Pulmonary artery endothelial cell (primary cell): Measurements from ENCODE around the gene CSF2. TPM values are rescaled to one million over a fixed set of nuclear protein-coding genes. Genes with fewer than 3 reads are reported as not detected.
"Not testable (repeated sequence)": the region's sequence is repeated elsewhere in the genome, so short reads cannot be mapped to it uniquely, and the experiment has no call there.

Source experiments
- DNase-seq: peaks from one replicate; pipeline ENCODE4 v3.0.0-alpha.2; 2011; ENCODE audit warnings: low read depth, low spot score
- total RNA-seq: library from RNA; depleted of rRNA; stranded (reverse); fragments of >200 nt; gene quantifications from 2 replicates; pipeline ENCODE4 v1.2.3, GENCODE V29; 2014

Gene CSF2
- total RNA-seq, 1 donor from 2014 or later = not detected

GRCh38 chr5:132105688-132106087, 32.1 kb downstream of the CSF2 start:
- no peak for DNase-seq

GRCh38 chr5:132108495-132108894, 34.9 kb downstream of the CSF2 start:
- DNase-seq = not testable (repeated sequence)

- not testable (repeated sequence) for DNase-seq
Measured at GRCh38 chr5:132108957-132109356, 35.4 kb downstream of the CSF2 start.

- DNase-seq = no peak
Measured at GRCh38 chr5:132109494-132110053, 36.0 kb downstream of the CSF2 start.

- no peak for DNase-seq
Measured at GRCh38 chr5:132110195-132110594, 36.6 kb downstream of the CSF2 start.

GRCh38 chr5:132110930-132111329, 37.3 kb downstream of the CSF2 start:
- DNase-seq = no peak

- DNase-seq = no peak
Measured at GRCh38 chr5:132112111-132112510, 38.5 kb downstream of the CSF2 start.

- DNase-seq = no peak
Measured at GRCh38 chr5:132114150-132115121, 40.8 kb downstream of the CSF2 start.

GRCh38 chr5:132115375-132115774, 41.8 kb downstream of the CSF2 start:
- no peak for DNase-seq

GRCh38 chr5:132116072-132116471, 42.5 kb downstream of the CSF2 start:
- DNase-seq = no peak

GRCh38 chr5:132116909-132117489, 43.4 kb downstream of the CSF2 start:
- not testable (repeated sequence) for DNase-seq

- DNase-seq = not testable (repeated sequence)
Measured at GRCh38 chr5:132120717-132121116, 47.1 kb downstream of the CSF2 start.

- DNase-seq = not testable (repeated sequence)
Measured at GRCh38 chr5:132122971-132123370, 49.4 kb downstream of the CSF2 start.

GRCh38 chr5:132123578-132123977, 50.0 kb downstream of the CSF2 start:
- DNase-seq = not testable (repeated sequence)

Other genes starting within 250 kb of the CSF2 start
- gene MEIKIN, start 128.1 kb upstream of the CSF2 start, total RNA-seq = 0.07 TPM in 1 of 2 replicates, not detected in the other
- not detected in 2 replicates for gene ACSL6, start 62.1 kb upstream of the CSF2 start, total RNA-seq
- gene IL3, start 13.1 kb upstream of the CSF2 start, total RNA-seq = not detected in 2 replicates
- gene P4HA2, start 154.1 kb downstream of the CSF2 start, total RNA-seq = 68.0 and 88.6 TPM in 2 replicates
- gene PDLIM4, start 183.9 kb downstream of the CSF2 start, total RNA-seq = 73.2 and 77.6 TPM in 2 replicates
- gene SLC22A4, start 220.6 kb downstream of the CSF2 start, total RNA-seq = 4.4 and 6.7 TPM in 2 replicates